Neutrophil (primary cell): ENCODE measurements around the gene SARS2.
A peak's percentile ranks its signal among the peaks of the same experiment; 100 is the strongest.

Source experiments
- H3K27ac ChIP-seq: fragments of 200-600 bp; sonication (generic); 2 replicates; pipeline ENCODE4 v1.5.1; 2016; ENCODE audit warnings: mild to moderate bottlenecking, moderate library complexity
- H3K27me3 ChIP-seq: fragments of 200-600 bp; sonication (generic); 2 replicates; pipeline ENCODE4 v1.6.0; 2016; ENCODE audit warnings: mild to moderate bottlenecking
- H3K36me3 ChIP-seq: fragments of 200-600 bp; sonication (generic); 2 replicates; pipeline ENCODE4 v1.5.1; 2017
- H3K4me1 ChIP-seq, 2 experiments: fragments of 200-600 bp in 1 of 2; sonication (generic) in 1 of 2; 1 replicate in 1 of 2; 2 replicates in 1 of 2; pipeline versions ENCODE4 v1.5.1 to v1.6.1; 2013 to 2016; ENCODE audit warnings: low read depth in 1 of 2, low read length in 1 of 2, mild to moderate bottlenecking in 1 of 2, moderate library complexity in 1 of 2; ENCODE audit not compliant: control insufficient read depth in 1 of 2, insufficient read depth in 1 of 2
- H3K4me3 ChIP-seq, 2 experiments: fragments of 200-600 bp in 1 of 2; sonication (generic) in 1 of 2; 1 replicate in 1 of 2; 2 replicates in 1 of 2; pipeline ENCODE4 v1.5.1; 2013 to 2016; ENCODE audit warnings: low read depth in 1 of 2, low read length in 1 of 2, mild to moderate bottlenecking in 1 of 2, moderate library complexity in 1 of 2
- H3K9me3 ChIP-seq: fragments of 200-600 bp; sonication (generic); 2 replicates; pipeline ENCODE4 v1.5.1; 2016
- CTCF ChIP-seq: fragments of 200-600 bp; sonication (generic); IDR thresholded peaks from 2 replicates; pipeline ENCODE4 v1.5.1; 2016; ENCODE audit warnings: antibody characterized with exemption

SARS2 gene

DNA sequence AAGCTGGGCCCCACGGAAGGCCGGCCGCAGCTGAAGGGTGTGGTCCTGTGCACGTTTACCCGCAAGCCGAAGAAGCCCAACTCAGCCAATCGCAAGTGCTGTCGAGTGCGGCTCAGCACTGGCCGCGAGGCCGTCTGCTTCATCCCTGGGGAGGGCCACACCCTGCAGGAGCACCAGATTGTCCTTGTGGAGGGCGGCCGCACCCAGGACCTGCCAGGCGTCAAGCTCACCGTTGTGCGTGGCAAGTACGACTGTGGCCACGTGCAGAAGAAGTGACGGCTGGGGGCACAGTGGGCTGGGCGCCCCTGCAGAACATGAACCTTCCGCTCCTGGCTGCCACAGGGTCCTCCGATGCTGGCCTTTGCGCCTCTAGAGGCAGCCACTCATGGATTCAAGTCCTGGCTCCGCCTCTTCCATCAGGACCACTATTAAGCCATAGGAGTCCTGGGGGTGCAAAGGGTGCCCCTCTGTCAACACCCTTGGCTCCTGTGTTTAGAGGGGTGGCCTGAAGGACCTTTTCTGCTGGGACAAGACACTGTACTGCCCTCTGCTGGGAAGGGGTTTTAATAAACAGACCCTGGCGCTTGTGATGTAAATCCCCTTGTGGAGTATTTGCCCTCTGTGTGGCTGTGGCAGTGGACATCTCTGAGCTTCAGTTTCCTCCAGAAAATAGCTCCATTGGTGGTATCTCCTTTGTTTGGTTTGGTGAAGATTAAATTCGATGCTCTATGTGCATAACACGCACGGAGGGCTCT lies 2.0 kb upstream of the SARS2 start:
- peaks cover 6% of the 10 kb centered on the region for H3K27me3 ChIP-seq
- no peak overlapping the region for H3K27ac ChIP-seq
- H3K36me3 ChIP-seq = no peaks in the 10 kb centered on the region
- no peak overlapping the region for H3K4me3 ChIP-seq
- H3K4me1 ChIP-seq = peaks cover 15 to 17% of the 10 kb centered on the region in 2 experiments
- TF ChIP-seq CTCF = no peak
- no peaks in the 10 kb centered on the region for H3K9me3 ChIP-seq

GRCh38 chr19:38931521-38931793 lies 894 bp upstream of the SARS2 start:
- Histone ChIP-seq H3K27me3 (no peaks in the 10 kb centered on the region), H3K4me3 (peak overlapping the region; percentile 94 to 97), H3K27ac (peak overlapping the region; percentile 58), H3K36me3 (no peaks in the 10 kb centered on the region), H3K9me3 (no peaks in the 10 kb centered on the region), H3K4me1 (peaks cover 15 to 17% of the 10 kb centered on the region in 2 experiments)
- no peak for TF ChIP-seq CTCF

GRCh38 chr19:38930776-38931520 lies 385 bp upstream of the SARS2 start, which contains the start of gene MRPS12:
MRPS12 (plus strand) TSS chr19:38930944; CDS start chr19:38931295, 351 bp downstream.
- peak within 1 kb of the TSS; percentile 94 to 97 for H3K4me3 ChIP-seq
- H3K27me3 ChIP-seq = no peaks in the 10 kb centered on the region
- peak within 1 kb of the TSS; percentile 58 for H3K27ac ChIP-seq
- H3K9me3 ChIP-seq = no peaks in the 10 kb centered on the region
- H3K4me1 ChIP-seq = peaks cover 15 to 17% of the 10 kb centered on the region in 2 experiments
- no peaks in the 10 kb centered on the region for H3K36me3 ChIP-seq
- no peak for TF ChIP-seq CTCF

DNA sequence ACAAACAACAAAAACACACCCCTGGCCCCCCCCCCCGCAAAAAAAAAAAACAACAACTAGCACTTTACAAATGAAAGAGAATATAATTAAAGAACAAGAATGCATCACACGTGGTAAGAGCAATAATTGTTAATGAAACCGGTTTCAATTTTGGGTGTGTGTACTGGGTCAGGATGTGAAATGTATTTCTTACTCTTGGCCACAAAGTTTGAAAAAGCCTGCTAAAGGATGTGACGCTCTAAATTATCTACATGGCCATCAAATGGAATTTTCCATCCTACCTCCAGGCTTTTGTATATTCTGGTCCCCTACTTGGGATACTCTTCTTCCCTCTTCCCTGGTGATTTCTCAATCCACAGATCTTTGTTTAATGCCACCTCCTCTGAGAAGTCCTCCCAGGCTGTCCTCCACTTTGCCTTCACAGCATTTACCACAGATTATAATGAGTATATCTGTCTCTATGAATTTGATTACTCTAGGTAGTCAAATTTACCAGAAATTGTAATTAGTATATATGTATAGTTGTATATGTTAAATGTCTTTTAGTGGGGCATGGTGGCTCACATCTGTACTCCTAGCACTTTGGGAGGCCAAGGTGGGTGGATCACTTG lies 2.1 kb downstream of the SARS2 start:
- Histone ChIP-seq H3K4me1 (peaks cover 15 to 17% of the 10 kb centered on the region in 2 experiments), H3K27me3 (no peaks in the 10 kb centered on the region), H3K36me3 (no peaks in the 10 kb centered on the region), H3K9me3 (no peaks in the 10 kb centered on the region), H3K4me3 (no peak overlapping the region), H3K27ac (no peak overlapping the region)
- no peak for TF ChIP-seq CTCF

GRCh38 chr19:38924388-38924787 lies 6.2 kb downstream of the SARS2 start:
- Histone ChIP-seq H3K4me3 (no peak overlapping the region), H3K4me1 (no peaks in the 10 kb centered on the region), H3K27ac (no peak overlapping the region), H3K27me3 (no peaks in the 10 kb centered on the region), H3K36me3 (no peaks in the 10 kb centered on the region), H3K9me3 (no peaks in the 10 kb centered on the region)
- TF ChIP-seq CTCF = no peak
